ENCODE data around the gene ABCF2.

Gene ABCF2

GRCh38 chr7:151240942-151241754 lies 14.1 kb upstream of the ABCF2 start:
- no peak for DNase-seq

- no peak for DNase-seq
These were observed 13.5 kb upstream of the ABCF2 start for GRCh38 chr7:151240536-151240935.

- no peak for DNase-seq
These were observed 12.9 kb upstream of the ABCF2 start for GRCh38 chr7:151239837-151240459.

GRCh38 chr7:151238924-151239836 lies 12.2 kb upstream of the ABCF2 start:
- no peak for DNase-seq

GRCh38 chr7:151238190-151238810 lies 11.3 kb upstream of the ABCF2 start:
- DNase-seq: no peak

- DNase-seq: no peak
These were observed 10.5 kb upstream of the ABCF2 start for GRCh38 chr7:151237244-151238189.

GRCh38 chr7:151236406-151236805 lies 9.4 kb upstream of the ABCF2 start:
- no peak for DNase-seq

- no peak for DNase-seq
These were observed 8.2 kb upstream of the ABCF2 start for GRCh38 chr7:151235091-151235787.

GRCh38 chr7:151233804-151234203 lies 6.8 kb upstream of the ABCF2 start:
- no peak for DNase-seq

GRCh38 chr7:151232917-151233701 lies 6.1 kb upstream of the ABCF2 start:
- no peak for DNase-seq

- peak; percentile 95 for DNase-seq
These were observed 5.3 kb upstream of the ABCF2 start, which contains the start of gene CHPF2 for GRCh38 chr7:151232091-151232916. TSS of gene CHPF2 (plus strand) at chr7:151232483. CDS start at chr7:151234012, 1,529 bp downstream.

GRCh38 chr7:151231080-151231479 lies 4.1 kb upstream of the ABCF2 start:
- DNase-seq: no peak

- no peak for DNase-seq
These were observed 2.2 kb upstream of the ABCF2 start for GRCh38 chr7:151229249-151229648.

- DNase-seq: no peak
These were observed 1.2 kb upstream of the ABCF2 start for GRCh38 chr7:151228024-151228866.

- no peak for DNase-seq
These were observed 488 bp downstream of the ABCF2 start for GRCh38 chr7:151226560-151226874.

- no peak for DNase-seq
These were observed 976 bp downstream of the ABCF2 start for GRCh38 chr7:151225948-151226510.

- no peak for DNase-seq
These were observed 3.3 kb downstream of the ABCF2 start for GRCh38 chr7:151223728-151224127.

- no peak for DNase-seq
These were observed 8.8 kb downstream of the ABCF2 start for GRCh38 chr7:151218170-151218569.
